Ectodermal cell (in vitro differentiated cells): ENCODE measurements around the gene RAB40A.
"Not testable (repeated sequence)": the region's sequence is repeated elsewhere in the genome, so short reads cannot be mapped to it uniquely, and the experiment has no call there.

Source experiments
- H3K27ac ChIP-seq: 2 replicates; pipeline ENCODE4 v1.7.0; 2013; ENCODE audit warnings: mild to moderate bottlenecking, low read depth, low read length; ENCODE audit not compliant: insufficient read depth, poor library complexity, severe bottlenecking
- H3K27me3 ChIP-seq: 2 replicates; pipeline ENCODE4 v1.7.0; 2013; ENCODE audit warnings: mild to moderate bottlenecking, low read length; ENCODE audit not compliant: insufficient read depth, control insufficient read depth, poor library complexity, severe bottlenecking
- H3K36me3 ChIP-seq: one replicate; pipeline ENCODE4 v1.7.0; 2013; ENCODE audit warnings: low read length; ENCODE audit not compliant: control insufficient read depth, insufficient read depth
- H3K4me1 ChIP-seq: one replicate; pipeline ENCODE4 v1.7.0; 2013; ENCODE audit warnings: low read length; ENCODE audit not compliant: control insufficient read depth, insufficient read depth
- H3K4me3 ChIP-seq: 2 replicates; pipeline ENCODE4 v1.7.0; 2013; ENCODE audit warnings: low read depth, low read length, control low read depth; ENCODE audit not compliant: insufficient read depth
- H3K9me3 ChIP-seq: 2 replicates; pipeline ENCODE4 v1.7.0; 2013; ENCODE audit warnings: mild to moderate bottlenecking, low read length, moderate library complexity; ENCODE audit not compliant: control insufficient read depth
- WGBS, 2 experiments: methylation state at CpG; one replicate each; pipeline ENCODE4 v1.1.7; 2013; ENCODE audit warnings: missing lambda C conversion rate in 2 of 2; 5-methylcytosine and 5-hydroxymethylcytosine counted together

The RAB40A gene

GRCh38 chrX:103503163-103503852, 16.0 kb downstream of the RAB40A start:
- no peaks in the 10 kb centered on the region for H3K27me3 ChIP-seq
- no peak overlapping the region for H3K4me3 ChIP-seq
- WGBS, 2 experiments, result 65 to 71% methylated on average over 8 of the region's 8 CpGs
- H3K36me3 ChIP-seq, result no peaks in the 10 kb centered on the region
- H3K27ac ChIP-seq, result no peak overlapping the region
- H3K4me1 ChIP-seq, result no peaks in the 10 kb centered on the region
- H3K9me3 ChIP-seq, result no peaks in the 10 kb centered on the region

- H3K4me3 ChIP-seq, result no peak overlapping the region
- H3K9me3 ChIP-seq, result no peaks in the 10 kb centered on the region
- no peaks in the 10 kb centered on the region for H3K36me3 ChIP-seq
- H3K27me3 ChIP-seq, result no peaks in the 10 kb centered on the region
- H3K4me1 ChIP-seq, result no peaks in the 10 kb centered on the region
- WGBS, 2 experiments, result 90 to 100% methylated on average over 2 to 3 of the region's 5 CpGs
- H3K27ac ChIP-seq, result no peak overlapping the region
These were observed 20.5 kb downstream of the RAB40A start for GRCh38 chrX:103498786-103499185.

DNA sequence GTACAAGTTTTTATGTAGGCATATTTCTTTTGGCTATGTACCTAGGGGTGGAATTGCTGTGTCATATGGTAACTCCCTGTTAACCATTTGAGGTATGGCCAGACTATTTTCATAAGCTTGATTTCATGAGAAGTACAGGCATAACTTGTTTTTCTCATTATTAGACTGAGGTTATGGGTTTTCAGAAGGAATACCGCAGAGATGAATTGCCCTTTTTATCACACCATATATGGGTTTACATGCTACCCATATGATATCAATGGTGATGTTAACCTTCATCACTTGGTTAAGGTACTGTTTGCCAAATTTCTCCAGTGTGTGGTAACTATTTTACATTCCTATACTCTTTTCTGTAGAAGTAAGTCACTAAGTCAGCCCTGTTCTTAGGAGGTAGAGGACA, 23.5 kb downstream of the RAB40A start:
- no peaks in the 10 kb centered on the region for H3K27me3 ChIP-seq
- no peaks in the 10 kb centered on the region for H3K9me3 ChIP-seq
- H3K4me3 ChIP-seq, result no peak overlapping the region
- no peaks in the 10 kb centered on the region for H3K4me1 ChIP-seq
- no peak overlapping the region for H3K27ac ChIP-seq
- WGBS, 2 experiments, result no CpG with 5 or more reads among the region's 1 CpG
- no peaks in the 10 kb centered on the region for H3K36me3 ChIP-seq

GRCh38 chrX:103493578-103493977, 25.7 kb downstream of the RAB40A start:
- H3K9me3 ChIP-seq, H3K4me1 ChIP-seq, H3K27ac ChIP-seq, H3K4me3 ChIP-seq, H3K27me3 ChIP-seq, H3K36me3 ChIP-seq: not testable (repeated sequence)
- WGBS, 2 experiments, result 88 to 98% methylated on average over 2 of the region's 3 CpGs

- H3K36me3 ChIP-seq, H3K4me3 ChIP-seq, H3K9me3 ChIP-seq, H3K27me3 ChIP-seq, H3K4me1 ChIP-seq, H3K27ac ChIP-seq: not testable (repeated sequence)
- WGBS, 2 experiments, result 21 to 22% methylated on average over 2 of the region's 4 CpGs
These were observed 29.6 kb downstream of the RAB40A start for GRCh38 chrX:103489733-103490132.

DNA sequence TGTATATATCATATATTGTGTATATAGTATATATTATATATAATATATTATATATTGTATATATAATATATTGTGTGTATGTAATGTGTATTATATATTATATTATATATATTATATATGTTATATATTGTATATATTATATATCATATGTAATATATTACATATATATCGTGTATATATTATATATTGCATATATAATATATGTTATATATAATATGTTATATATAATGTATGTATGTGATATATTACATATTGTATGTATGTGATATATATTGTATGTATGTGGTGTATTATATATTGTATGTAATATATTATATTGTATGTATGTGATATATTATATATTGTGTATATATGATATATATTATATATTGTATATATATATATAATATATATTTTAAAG, 30.5 kb downstream of the RAB40A start:
- no CpG with 5 or more reads among the region's 1 CpG for WGBS, 2 experiments
- no peaks in the 10 kb centered on the region for H3K36me3 ChIP-seq
- no peak overlapping the region for H3K27ac ChIP-seq
- H3K27me3 ChIP-seq, result no peaks in the 10 kb centered on the region
- H3K4me1 ChIP-seq, result no peaks in the 10 kb centered on the region
- H3K9me3 ChIP-seq, result no peaks in the 10 kb centered on the region
- no peak overlapping the region for H3K4me3 ChIP-seq

DNA sequence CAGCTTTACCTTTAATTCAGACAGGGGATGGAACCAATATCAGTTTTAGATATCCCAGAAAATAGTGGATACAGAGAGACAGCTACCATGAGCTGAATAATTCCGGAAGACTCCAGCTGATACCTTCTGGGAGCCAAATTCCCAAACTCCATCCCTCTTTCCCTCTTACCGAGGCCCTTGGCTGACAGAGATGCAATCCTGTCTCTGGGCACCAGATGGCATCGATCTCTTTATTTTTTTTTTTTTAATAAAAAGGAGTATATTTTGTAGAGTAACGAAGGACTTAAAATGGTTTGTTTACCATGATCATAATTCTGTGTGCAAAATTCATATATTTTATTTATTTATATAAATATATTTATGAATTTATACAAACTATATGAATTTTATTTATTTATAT, 31.0 kb downstream of the RAB40A start:
- 36 to 75% methylated on average over 1 to 2 of the region's 4 CpGs for WGBS, 2 experiments
- Histone ChIP-seq H3K9me3 (no peaks in the 10 kb centered on the region), H3K27me3 (no peaks in the 10 kb centered on the region), H3K36me3 (no peaks in the 10 kb centered on the region), H3K4me1 (no peaks in the 10 kb centered on the region), H3K4me3 (no peak overlapping the region), H3K27ac (no peak overlapping the region)

- 95 to 100% methylated on average over 2 to 3 of the region's 4 CpGs for WGBS, 2 experiments
These were observed 35.6 kb downstream of the RAB40A start for GRCh38 chrX:103483720-103484119.

DNA sequence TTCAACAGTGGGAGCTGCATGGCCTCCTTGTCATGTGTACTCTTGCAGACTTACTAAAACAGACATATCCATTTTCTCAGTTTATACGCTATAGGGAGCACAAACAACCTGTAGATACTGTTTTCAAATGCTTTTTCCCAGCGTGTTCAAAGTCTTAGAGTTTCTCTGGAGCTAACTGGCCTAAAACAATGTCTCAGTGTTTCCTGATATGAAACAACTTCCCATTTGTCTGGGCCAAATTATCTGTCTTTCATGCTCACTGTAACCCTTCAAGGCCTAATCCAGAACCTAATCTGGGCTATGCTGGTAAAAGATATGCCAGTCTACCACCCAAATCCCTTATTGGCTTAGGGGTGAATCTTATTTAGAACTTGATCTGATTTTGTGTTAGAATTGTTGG, 38.8 kb downstream of the RAB40A start:
- no peaks in the 10 kb centered on the region for H3K4me1 ChIP-seq
- H3K9me3 ChIP-seq, result no peaks in the 10 kb centered on the region
- H3K36me3 ChIP-seq, result no peaks in the 10 kb centered on the region
- H3K27ac ChIP-seq, result no peak overlapping the region
- no peaks in the 10 kb centered on the region for H3K27me3 ChIP-seq
- H3K4me3 ChIP-seq, result no peak overlapping the region
- WGBS, 2 experiments, result 90 to 94% methylated on average over 2 of the region's 2 CpGs

More at GRCh38 chrX:103483720-103484119, 35.6 kb downstream of the RAB40A start:
- Histone ChIP-seq H3K4me3 (no peak overlapping the region), H3K9me3 (no peaks in the 10 kb centered on the region), H3K27me3 (no peaks in the 10 kb centered on the region), H3K36me3 (no peaks in the 10 kb centered on the region), H3K27ac (no peak overlapping the region), H3K4me1 (no peaks in the 10 kb centered on the region)

DNA sequence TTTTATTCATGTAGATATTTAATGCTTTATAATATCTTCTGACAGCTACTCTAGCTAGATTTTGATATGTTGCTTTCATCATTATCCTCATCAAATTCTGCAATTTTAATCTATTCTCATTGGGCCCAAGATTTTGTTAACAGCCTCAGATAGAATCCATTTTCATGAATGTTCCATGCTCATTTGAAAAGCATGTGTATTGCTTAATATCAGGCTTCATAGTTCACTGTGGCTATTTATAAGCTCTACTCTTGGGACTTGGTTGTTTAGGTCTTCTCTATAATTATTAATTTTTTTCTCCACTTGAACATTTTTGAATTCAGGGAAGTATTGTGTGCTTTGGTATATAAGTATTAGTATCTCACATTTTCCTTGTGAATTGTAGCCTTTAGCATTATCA, 41.8 kb downstream of the RAB40A start:
- H3K27ac ChIP-seq, result no peak overlapping the region

GRCh38 chrX:103475381-103475780, 43.9 kb downstream of the RAB40A start:
- no peaks in the 10 kb centered on the region for H3K36me3 ChIP-seq
- H3K27me3 ChIP-seq, result no peaks in the 10 kb centered on the region
- no peak overlapping the region for H3K27ac ChIP-seq
- H3K4me1 ChIP-seq, result no peaks in the 10 kb centered on the region
- no CpG with 5 or more reads among the region's 1 CpG for WGBS, 2 experiments
- H3K4me3 ChIP-seq, result no peak overlapping the region
- no peaks in the 10 kb centered on the region for H3K9me3 ChIP-seq

More for the DNA sequence above, 41.8 kb downstream of the RAB40A start:
- Histone ChIP-seq H3K4me1 (no peaks in the 10 kb centered on the region), H3K4me3 (no peak overlapping the region), H3K9me3 (no peaks in the 10 kb centered on the region), H3K36me3 (no peaks in the 10 kb centered on the region), H3K27me3 (no peaks in the 10 kb centered on the region)
